NCI-H2081 (cell line): ENCODE measurements around the gene LSS.
A peak's percentile ranks its signal among the peaks of the same experiment; 100 is the strongest.
"Not testable (repeated sequence)": the region's sequence is repeated elsewhere in the genome, so short reads cannot be mapped to it uniquely, and the experiment has no call there.

Experiments used
- DNase-seq, 2 experiments: peaks; one replicate each; lab custom pipeline; 2025; lab: John Stamatoyannopoulos, UW

Gene LSS

DNA sequence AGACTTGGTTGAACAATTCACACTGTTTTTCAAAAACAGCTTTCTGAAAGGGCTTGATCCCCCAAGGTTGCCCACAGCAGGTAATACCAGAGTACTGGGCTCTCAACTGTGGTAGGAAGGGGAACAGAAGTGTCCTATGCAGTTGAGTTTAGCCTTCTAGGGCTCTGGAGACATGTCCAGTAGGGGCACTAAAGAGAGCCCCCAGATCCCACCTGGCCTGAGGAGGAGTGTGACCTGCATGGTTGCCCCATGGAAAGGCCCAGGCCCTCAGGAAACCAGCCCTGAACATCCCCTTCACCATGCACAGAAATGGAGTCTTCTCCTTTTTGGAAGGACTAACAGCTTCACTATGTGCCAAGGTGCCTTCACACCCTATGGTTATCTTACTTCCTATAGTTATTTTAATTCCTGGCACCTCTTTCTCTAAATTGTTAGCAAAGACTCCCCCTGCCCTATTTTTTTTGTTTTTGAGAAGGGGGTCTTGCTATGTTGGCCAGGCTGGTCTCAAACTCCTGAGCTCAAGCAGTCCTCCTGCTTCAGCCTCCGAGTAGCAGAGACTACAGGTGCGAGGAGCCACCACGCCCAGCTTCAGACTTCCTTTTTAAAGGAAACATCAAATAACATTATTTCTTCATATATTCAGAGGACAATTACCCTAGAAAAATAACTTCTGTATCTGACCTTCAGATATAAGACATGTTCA is 16.8 kb upstream of the LSS start:
- DNase-seq = no peak

DNA sequence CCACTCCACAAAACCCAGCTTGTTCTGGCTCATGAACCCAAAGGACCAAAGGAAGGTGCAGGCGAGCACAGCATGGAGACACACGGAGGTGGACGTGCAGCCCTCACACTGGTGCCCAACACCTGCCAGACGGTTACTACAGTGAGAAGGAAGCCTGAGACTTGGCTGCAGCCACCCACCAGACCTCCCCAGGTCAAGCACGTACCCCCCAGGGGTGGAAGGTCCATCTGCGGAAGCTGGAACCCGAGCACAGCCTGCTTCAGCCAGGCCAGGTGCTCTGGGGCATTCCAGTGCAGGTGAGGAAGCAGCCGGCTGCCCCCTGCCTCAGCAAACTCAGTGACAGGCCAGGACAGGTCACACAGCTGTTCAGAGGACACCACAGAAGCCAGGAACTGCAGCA is 16.0 kb upstream of the LSS start:
- DNase-seq = no peak

DNA sequence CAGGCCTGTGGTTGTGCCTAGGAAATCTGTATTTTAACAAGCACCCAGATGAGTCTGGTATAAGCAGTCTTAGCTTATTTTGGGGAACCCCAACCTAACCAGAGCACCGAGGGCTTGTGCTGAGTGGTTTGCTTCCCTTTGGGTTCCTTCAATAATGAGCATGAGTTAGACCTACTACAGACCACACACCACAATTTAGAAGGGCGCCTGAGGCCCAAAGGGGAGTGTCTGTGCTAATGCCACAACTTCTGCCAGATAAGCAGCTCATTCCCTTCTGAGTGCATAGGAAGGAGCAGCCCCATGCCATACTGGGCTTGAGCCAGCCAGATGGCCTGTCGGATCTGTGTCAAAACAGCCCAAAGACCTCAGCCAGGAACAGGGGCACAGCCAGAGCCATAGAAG is 15.4 kb upstream of the LSS start:
- no peak for DNase-seq

DNA sequence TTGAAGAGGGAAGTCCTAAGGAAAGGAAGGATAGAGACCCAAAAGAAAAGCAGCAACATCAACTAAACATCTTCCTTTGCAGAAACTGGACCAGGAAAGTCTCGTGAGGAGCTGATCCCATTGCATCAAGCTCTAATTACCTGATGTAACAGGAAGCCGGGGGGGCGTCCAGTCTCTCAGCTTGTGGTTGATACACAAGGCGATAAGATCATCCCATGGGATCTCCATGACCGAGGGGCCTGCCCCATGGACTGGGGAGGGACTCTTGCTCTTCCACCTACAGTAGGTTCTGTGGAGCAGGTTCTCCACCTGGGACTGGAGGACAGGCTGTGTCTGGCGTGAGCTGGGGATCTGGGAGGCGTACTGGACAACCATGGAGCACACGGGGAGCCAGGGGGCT is 14.8 kb upstream of the LSS start:
- no peak for DNase-seq

DNA sequence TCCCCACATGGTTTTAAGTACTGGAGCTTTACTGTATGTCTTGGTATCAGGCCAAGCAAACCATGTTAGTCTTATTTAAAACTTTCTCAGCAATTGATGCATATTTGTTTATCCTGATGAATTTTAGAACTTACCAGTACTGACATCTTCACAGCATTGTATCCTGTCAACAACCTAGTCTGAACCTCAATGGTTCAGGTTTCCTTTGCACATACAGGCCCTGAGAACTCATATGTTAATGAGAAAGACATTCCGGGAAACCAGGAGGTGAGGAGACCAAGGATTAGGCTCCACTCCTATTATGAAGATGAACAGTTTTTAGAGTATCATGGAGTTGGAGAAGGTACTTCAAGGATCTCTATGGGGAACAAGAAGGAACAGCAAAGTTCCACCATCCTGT is 13.0 kb upstream of the LSS start:
- not testable (repeated sequence) for DNase-seq

DNA sequence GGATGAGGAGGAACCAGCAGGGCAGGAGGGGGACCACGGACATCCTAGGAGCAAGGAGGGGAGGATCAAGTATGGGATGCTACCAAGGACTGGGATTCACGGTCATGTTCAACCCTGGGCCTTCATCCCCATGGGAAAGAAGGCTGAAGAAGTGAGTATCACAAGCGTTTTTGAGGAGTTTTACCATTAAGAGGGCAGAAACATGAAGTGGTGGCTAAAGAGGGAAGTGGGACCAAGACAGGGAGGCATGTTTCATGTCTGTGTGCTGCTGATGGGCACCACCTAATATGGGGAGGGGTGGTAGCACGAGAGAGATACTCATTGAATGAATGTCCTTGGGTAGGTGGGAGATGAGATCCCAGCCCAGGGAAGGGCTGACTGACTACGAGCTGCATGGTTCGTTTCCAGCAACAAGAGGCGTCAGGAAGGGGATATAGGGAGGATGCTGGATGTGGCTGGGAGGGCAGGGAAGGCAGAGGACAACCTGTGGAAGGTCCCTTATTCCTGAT is 11.3 kb upstream of the LSS start:
- DNase-seq = no peak

DNA sequence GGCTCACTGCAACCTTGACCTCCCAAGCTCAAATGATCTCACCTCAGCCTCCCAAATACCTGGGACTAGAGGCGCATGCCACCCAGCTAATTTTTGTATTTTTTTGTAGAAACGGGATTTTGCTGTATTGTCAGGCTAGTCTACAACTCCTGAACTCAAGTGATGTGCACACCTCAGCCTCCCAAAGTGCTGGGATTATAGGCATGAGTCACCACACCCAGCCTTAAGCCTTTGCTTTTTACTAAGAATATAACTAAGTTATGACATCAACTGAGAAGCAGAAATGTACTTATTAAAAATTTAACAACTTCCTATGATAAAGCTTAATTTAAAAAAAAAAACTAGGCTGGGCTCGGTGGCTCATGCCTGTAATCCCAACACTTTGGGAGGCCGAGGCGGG is 8.9 kb upstream of the LSS start:
- DNase-seq = no peak

DNA sequence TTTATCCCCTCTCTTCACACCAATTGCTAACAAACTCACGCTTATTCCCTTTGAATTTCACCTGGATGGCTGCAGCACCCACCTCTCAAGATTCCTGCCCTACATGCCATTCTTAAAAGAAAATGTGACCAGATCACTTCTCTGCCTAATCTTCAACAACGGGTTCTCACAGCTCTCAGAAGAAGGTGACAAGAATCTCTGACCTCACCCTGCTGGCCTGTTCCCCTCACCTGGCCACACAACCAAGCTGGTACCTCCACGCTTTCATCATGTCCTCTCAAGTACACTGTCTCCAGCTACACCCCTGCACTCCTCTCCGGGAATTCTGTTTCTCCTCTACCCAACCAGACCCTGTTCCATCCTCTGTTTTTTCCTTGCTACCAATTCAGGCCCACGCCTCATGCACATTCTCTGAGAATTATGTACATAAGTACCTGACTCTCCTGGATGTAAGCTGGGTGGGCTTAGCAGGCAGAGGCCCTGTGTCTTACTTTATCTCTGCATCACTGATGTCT is 5.9 kb upstream of the LSS start:
- DNase-seq = no peak

DNA sequence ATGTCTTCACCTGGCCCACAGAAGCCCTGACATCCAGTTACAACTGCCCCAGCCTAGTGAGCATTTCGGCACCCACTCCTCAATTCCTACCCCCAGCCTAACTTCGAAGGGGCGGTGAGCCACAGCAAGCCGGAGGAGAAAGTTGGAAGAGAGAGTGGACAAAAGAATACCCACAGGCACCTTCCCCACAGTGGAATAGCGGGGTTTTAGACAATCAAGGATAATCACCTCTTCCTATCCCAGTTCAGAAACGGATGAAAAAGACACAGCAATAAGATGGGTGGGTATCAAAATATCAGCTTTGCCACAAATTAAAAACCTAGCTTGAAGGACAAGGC is 1.3 kb upstream of the LSS start:
- DNase-seq = no peak

DNA sequence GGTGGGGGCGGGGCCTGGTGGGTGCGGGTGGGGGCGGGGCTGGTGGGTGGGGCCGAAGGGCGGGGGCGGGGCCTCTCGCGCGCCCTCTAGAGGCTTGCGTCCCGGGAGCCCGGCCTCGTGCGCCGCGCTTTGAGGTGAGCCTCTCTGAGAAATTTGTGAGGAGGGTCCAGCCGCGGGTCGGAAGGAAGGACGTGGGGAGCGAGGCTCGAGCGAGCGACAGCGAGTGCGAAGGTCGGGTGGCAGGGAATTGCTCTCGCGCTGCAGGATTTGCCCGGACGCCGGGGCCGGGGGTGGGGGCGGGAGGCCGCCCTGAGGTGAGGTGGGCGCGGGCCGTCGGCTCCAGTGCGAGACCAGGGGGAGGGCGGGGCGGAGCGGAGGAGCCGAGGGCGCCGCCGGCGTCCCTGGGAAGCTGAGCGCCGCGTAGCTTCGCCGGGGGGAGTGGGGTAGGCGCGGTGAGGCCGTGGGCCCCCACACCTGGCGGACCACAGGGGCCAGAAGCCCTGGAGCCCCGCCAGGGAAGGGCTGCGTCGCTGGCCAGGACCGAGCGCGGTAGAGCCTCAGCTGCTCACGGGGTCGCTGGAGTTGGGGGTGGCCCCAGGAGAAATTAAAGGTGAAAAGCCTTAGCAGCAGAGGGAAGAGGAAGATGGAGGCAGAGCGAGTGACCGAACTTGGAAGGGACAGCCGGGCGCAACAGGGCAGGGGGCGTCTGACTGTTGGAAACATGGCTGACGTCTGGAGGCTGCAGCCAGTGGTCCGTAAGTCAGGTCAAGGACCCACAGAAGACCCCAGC is 754 bp upstream of the LSS start:
- peak in 1 of 2 experiments; percentile 21 for DNase-seq

DNA sequence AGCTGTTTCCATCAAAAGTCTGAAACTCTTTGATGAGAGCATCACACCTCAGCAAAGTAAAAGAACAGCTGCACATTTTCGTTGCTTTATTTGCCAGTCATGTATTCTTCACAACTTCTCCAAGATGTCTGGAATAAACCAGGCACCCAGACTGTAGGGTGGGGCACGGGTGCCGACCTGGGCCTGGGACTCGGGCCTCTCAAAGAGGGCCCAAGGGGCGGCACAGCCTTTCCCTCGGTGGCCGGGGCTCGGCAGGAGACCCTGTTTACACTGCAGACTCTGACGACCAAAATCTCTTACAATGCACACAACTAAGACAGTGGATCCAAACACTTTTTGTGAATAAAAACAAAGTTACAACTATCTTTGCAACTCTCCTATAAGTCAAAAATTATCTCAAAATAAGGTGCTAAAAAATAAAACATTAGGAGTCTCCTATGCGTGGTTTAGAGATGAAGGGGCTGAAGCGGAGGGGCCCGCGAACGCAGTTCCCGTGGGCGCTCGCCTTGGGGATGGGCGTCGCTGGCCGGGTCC is 696 bp downstream of the LSS start:
- DNase-seq = no peak

DNA sequence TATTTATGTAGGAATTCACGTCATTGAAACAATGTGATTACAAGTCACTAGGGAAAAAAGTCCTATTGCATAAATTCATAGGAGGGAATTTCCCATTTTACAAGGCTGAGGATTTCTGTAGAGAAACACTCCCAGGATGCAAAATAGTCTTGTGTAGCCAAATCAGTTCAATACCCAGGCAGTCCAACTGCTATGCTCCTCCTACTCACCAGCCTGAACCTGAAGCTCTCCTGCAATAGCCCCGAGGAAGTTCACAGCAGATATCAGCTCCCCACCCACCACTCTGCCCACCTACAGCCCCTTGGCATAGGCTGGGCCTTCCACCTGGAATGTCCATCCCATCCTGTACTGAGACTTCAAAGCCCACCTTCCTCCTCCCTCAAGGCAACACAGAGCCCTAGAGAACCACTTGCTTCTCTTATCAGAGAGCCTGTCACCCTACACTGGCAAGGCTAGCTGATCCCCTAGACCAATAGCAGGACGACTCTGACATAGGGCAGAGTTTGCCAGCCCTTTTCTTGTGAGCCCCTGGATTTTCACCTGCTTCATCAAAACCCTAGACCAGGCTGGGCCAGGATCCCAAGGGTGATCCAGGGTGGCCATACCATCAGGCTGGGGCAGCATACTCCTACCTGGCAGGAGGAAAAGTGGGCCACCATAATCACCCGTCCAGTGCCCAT is 1.5 kb downstream of the LSS start:
- no peak for DNase-seq

DNA sequence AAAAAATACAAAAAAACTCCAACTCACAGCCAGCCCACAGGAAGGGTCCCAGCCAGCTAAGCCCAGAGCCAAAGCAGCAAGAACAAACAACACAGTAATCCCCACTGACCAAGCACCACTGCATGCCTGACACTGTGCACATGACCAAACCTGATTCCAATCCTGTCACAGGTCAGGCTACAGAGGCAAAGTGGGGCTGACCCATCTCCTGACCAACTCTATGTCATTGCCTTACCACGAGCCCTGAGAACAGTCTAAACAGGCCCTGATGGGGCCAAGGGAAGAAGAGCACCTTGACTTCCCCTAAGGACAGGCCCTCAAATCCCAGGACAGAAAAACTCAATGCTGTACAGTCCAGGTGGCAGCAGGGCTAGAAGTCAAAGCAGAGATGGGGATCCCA is 2.4 kb downstream of the LSS start:
- no peak for DNase-seq

DNA sequence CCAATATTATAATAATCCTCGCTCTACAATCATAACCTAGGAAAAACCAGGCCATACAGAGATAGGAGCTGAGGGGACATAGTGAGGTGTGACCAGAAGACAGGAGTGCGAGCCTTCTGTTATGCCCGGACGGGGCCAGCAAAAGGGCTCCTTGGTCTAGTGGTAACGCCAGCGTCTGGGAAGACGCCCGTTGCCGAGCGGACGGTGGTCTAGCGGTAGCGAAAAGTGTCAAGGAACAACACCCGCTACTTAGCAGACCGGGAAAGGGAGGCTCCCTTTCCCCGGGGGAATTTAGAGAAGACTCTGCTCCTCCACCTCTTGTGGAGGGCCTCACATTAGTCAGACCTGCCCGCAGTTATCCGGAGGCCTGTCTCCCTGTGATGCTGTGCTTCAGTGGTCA is 4.9 kb downstream of the LSS start:
- DNase-seq = not testable (repeated sequence)

DNA sequence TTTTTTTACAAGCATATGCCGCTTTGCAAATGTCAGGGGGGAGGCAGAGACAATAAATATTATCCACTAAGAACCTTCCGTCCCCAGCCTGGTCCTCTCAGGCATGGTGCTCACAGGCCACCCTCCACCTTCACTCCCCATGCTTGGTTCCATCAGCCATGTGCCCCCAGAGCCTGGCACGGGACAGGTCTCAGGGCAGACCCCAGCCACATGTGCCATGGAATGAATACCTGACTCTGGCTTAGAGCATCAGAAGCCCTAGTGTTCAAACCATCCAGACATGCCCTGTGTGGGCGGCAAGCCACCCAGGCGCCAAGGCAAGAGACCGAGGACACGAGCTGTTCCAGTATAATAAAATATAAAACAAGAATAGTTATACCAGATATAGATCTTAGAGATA is 5.4 kb downstream of the LSS start:
- DNase-seq = no peak

DNA sequence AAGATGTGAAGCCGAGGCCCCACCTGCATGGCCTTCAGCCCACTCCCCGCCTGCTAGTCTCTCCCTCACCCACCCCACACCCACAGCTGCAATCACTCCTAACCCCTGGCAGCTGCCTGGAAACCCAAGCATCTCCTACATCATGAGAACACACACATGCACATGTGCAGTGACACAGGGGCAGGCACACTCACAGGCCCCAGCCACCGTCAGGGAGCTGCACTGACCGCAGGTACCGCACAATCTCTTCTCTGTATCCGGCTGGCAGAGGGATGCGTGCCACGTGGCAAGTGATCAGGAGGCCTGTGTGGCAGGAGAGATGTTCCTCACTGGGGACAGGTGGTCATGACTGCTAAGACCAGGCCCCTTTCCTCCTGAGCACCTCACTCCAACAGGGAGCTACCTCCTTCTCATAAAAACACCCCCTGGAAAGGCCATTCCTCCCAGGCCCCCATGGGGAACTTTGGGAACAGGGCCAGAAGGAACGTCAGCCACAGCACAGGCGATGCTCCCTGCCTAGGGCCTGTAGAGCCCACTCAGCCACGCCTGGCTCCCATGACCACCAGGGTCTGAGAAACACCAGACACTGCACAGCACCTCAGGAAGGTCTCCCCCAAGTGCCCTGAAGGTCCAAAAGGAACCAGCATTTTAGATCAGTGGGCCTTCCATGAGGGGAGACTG is 6.0 kb downstream of the LSS start:
- no peak for DNase-seq

DNA sequence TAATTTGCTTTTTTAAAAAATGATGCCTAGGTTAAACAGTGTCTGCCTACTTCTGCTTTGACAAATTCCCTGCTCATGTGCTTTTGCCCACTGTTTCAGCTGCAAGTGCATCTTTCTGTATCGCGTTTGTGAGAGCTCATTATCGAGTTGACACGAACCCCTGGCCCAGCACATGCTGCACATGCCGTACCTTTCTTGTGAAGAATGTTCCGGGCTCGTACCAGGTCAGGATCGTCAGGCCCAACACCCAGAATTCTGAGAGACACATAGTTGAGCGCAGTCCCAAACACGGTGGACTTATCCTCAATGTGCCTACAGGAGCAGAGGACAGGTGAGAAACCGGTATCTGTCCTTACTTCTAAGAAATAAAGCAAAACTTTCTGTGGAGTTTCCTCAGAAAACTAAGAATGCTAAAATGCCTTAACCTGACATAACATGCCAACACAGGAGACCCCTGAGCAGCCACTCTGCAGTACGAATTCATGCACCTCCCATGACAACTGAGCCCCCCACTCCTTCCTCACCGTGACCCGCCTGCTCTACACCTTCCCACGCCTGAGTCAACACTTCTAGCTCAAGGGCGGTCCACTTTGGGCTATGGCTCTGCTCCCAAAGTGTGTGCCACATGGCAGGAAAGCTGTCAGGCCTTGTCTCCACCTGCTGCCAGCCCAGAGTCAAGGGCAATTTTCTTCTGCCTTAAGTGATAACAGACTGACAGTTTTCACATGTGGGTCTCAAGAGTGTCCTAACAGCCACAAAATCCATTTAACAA is 6.7 kb downstream of the LSS start:
- no peak for DNase-seq

DNA sequence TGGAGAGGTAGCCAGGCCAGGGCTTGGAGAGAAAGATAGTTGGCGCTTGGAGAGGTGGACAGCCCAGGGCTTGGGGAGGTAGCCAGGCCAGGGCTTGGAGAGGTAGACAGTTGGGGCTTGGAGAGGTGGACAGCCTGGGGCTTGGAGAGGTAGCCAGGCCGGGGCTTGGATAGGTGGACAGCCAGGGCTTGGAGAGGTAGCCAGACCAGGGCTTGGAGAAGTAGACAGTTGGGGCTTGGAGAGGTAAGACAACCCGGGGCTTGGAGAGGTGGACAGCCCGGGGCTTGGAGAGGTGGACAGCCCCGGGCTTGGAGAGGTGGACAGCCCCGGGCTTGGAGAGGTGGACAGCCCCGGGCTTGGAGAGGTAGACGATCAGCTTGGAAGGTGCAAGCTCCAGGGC is 7.7 kb downstream of the LSS start:
- DNase-seq = no peak

DNA sequence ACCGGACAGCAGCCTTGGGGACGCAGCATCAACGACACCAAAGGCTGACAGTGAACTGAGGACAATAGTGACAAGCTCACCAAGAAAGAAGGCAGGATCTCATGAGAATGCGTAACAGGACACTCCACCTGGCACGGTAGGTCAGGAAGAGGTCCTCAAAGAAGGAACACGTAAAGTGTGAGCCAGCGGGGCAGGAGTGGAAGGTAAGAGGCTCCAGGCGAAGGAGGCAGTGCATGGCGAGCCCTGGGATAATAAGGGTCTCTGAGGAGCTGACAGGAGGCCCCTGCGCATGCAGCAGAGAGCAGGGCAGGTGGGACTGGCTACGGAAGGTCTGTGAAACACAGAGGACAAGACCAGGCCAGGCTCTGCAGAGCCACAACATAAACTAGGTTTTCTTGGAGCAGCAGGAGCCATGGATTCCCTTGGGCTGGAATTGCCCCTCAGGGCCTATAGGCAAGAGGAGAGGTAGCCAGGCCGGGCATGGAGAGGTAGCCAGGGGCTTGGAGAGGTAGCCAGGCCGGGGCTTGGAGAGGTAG is 8.2 kb downstream of the LSS start:
- DNase-seq = no peak

DNA sequence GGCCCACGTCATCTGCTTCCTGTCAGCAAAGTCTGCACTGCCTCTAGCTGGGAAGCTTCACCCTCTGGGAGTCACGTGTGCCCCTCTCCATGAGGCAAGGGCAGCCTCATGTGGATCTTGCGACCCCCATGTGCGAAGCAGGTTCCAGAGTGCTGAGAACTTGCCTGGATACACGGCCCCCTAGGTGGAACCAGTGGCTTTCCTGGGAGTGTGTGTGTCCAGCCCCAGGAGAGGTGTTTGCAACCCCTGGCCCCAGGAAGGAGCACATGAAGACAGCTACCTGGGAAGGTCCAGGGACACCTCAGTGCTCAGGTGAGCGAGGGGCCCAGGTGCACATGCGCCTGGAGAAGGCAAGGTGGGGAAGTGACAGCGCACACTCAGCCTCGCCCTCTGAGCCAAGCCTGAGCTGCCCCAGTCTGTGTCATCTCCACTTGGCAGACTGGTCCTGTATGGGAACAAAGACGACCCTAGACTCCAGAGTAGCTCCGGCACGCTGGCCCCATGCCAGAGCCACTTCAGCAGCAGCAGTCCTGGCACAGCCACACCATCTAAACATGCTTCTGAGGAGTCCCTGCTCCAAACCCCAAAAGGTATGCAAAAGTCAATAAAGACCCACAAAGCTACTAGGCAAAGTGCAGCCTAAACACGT is 8.9 kb downstream of the LSS start:
- no peak for DNase-seq
